ENCODE measurements around the gene DELE1.
A peak's percentile ranks its signal among the peaks of the same experiment; 100 is the strongest.

DNA sequence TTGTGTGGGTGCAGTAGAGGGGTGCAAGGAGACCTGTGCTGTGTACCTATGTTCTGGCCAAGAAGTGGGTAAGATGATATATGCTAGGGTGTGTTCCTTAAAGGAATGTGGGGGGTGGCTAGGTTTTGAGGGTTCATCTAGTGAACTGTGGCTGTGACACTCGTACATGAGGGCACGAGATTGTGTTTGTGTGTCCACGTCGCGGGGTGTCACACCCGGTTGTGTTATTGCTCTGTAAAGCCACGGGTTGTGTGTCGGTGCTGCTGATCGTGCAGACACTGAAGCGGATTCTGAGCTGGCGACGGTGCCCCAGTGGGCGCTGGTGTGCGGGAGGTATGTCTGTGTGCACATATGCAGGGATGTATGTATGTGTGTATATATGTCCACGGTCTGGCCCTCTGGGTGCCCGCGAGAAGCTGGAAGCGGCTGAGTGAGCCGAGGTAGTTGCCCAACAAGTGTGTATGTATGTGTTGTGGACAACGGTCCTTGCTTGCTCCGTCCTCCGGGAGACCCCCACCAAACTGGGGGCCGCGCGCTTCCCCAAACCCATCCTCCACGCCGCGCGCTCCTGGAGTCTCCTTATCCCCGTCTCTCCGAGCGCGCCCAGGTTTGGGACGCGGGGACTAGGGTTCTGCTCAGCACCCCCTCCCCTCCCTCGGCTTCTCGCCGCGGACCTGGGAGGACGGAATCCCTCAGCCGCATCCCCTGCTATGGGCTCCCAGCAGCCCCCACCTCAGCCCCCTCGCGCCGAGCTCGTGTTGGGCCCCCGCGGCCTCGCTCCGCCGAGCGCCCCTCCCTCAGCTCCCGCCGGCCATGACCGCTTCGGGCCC is 46.1 kb upstream of the DELE1 start:
- peak; percentile 73 for TF ChIP-seq EZH2 (IDR thresholded peaks at IDR 0.05; ENCODE audit: borderline replicate concordance, insufficient read depth, low read depth, low read length, poor library complexity, severe bottlenecking)
- TF ChIP-seq, protein P1, sequence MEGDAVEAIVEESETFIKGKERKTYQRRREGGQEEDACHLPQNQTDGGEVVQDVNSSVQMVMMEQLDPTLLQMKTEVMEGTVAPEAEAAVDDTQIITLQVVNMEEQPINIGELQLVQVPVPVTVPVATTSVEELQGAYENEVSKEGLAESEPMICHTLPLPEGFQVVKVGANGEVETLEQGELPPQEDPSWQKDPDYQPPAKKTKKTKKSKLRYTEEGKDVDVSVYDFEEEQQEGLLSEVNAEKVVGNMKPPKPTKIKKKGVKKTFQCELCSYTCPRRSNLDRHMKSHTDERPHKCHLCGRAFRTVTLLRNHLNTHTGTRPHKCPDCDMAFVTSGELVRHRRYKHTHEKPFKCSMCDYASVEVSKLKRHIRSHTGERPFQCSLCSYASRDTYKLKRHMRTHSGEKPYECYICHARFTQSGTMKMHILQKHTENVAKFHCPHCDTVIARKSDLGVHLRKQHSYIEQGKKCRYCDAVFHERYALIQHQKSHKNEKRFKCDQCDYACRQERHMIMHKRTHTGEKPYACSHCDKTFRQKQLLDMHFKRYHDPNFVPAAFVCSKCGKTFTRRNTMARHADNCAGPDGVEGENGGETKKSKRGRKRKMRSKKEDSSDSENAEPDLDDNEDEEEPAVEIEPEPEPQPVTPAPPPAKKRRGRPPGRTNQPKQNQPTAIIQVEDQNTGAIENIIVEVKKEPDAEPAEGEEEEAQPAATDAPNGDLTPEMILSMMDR (IDR thresholded peaks at IDR 0.05), result no peak
